ACHN (cell line): ENCODE results near the gene COMMD4.
"Not testable (repeated sequence)": the region's sequence is repeated elsewhere in the genome, so short reads cannot be mapped to it uniquely, and the experiment has no call there.

ENCODE experiments used
- DNase-seq: peaks from one replicate; pipeline ENCODE4 v3.0.0-alpha.2; 2015
- in situ Hi-C: cut with HindIII; loops from 2 replicates; pipeline ENCODE4 v1.10.0; 2017; ENCODE audit warnings: low sequenced_read_pairs, low pct_ligation_motif_present, low pct_unique_long_range_greater_than_20kb

Gene COMMD4

GRCh38 chr15:75335705-75336355 is at the start of gene COMMD4:
Gene COMMD4 (plus strand): TSS chr15:75336063. CDS start chr15:75336090, 27 bp downstream.
- peak; percentile 93 for DNase-seq
- in situ Hi-C loops = no loop called here

- in situ Hi-C loops, DNase-seq: not testable (repeated sequence)
Measured at GRCh38 chr15:75293660-75294059, 42.2 kb upstream of the COMMD4 start.

GRCh38 chr15:75298541-75299310 is 37.1 kb upstream of the COMMD4 start:
- in situ Hi-C loops, DNase-seq: not testable (repeated sequence)

GRCh38 chr15:75299311-75299688 is 36.6 kb upstream of the COMMD4 start:
- in situ Hi-C loops, DNase-seq: not testable (repeated sequence)

- DNase-seq, in situ Hi-C loops: not testable (repeated sequence)
Measured at GRCh38 chr15:75300026-75300425, 35.8 kb upstream of the COMMD4 start.

GRCh38 chr15:75302318-75302717 is 33.5 kb upstream of the COMMD4 start:
- in situ Hi-C loops = no loop called here

GRCh38 chr15:75302753-75303152 is 33.1 kb upstream of the COMMD4 start:
- DNase-seq, in situ Hi-C loops: not testable (repeated sequence)

More at GRCh38 chr15:75302318-75302717, 33.5 kb upstream of the COMMD4 start:
- DNase-seq = no peak

- no peak for DNase-seq
- in situ Hi-C loops = no loop called here
Measured at GRCh38 chr15:75306188-75306587, 29.7 kb upstream of the COMMD4 start.

GRCh38 chr15:75307778-75308390 is 28.0 kb upstream of the COMMD4 start:
- in situ Hi-C loops = no loop called here
- DNase-seq = peak; percentile 46

- in situ Hi-C loops = no loop called here
- no peak for DNase-seq
Measured at GRCh38 chr15:75309711-75310110, 26.2 kb upstream of the COMMD4 start.

- in situ Hi-C loops = not testable (repeated sequence)
- DNase-seq = peak; percentile 34
Measured at GRCh38 chr15:75312548-75312947, 23.3 kb upstream of the COMMD4 start.

GRCh38 chr15:75313116-75313845 is 22.6 kb upstream of the COMMD4 start:
- no peak for DNase-seq
- in situ Hi-C loops = no loop called here

- no peak for DNase-seq
- in situ Hi-C loops = no loop called here
Measured at GRCh38 chr15:75314552-75315290, 21.1 kb upstream of the COMMD4 start.

- in situ Hi-C loops, DNase-seq: not testable (repeated sequence)
Measured at GRCh38 chr15:75319231-75319897, 16.5 kb upstream of the COMMD4 start.

- in situ Hi-C loops = no loop called here
- DNase-seq = no peak
Measured at GRCh38 chr15:75321711-75322110, 14.2 kb upstream of the COMMD4 start.

- DNase-seq = no peak
- in situ Hi-C loops = no loop called here
Measured at GRCh38 chr15:75325922-75326321, 9.9 kb upstream of the COMMD4 start.

GRCh38 chr15:75327005-75327404 is 8.9 kb upstream of the COMMD4 start:
- in situ Hi-C loops = no loop called here
- no peak for DNase-seq

GRCh38 chr15:75327491-75327890 is 8.4 kb upstream of the COMMD4 start:
- in situ Hi-C loops = no loop called here
- DNase-seq = no peak
